C1 segment of cervical spinal cord (tissue), 14 donors: ENCODE data around the gene VAC14.

ENCODE experiments used
- DNase-seq, 14 donors: peaks; one replicate each; lab custom pipeline; 2025; lab: John Stamatoyannopoulos, UW

VAC14 gene

DNA sequence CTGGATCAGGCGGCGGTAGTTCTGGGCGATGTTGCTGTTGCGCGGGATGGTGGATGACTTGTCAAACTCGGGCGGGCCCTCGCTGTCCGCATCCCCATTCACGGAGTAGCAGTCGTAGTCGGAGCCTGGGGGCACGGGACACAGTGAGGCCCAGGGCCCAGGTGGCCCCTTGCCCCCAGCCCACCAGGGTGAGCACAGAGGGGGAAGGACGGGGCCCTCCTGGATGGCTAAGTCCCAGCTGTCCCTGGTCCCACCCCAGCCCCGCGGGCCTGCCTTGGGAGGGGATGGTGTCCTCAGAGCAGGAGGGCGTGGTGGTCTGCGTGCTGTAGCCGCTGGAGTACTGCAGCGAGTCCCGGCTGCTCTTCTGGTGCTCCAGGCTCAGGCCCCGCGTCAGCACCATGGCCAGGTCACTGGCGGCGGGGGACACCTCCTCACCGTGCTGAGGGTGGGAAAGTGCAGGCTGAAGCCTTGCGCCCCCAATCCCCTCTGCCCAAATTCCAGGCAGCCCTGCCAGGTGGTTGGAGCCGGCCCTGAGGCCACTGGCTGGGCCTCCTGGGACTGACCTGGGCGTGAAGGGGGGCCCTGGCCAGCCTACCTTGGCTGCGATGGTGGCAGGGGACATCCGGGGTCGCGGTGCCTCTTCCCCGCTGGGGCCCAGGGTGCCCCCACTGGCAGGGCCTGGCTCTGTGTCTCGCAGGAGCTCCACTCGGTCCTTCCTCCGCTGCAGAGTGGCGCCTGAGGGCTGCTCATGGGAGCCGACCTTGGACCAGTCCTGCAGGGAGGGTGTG is 136.4 kb downstream of the VAC14 start:
- no peak for DNase-seq

DNA sequence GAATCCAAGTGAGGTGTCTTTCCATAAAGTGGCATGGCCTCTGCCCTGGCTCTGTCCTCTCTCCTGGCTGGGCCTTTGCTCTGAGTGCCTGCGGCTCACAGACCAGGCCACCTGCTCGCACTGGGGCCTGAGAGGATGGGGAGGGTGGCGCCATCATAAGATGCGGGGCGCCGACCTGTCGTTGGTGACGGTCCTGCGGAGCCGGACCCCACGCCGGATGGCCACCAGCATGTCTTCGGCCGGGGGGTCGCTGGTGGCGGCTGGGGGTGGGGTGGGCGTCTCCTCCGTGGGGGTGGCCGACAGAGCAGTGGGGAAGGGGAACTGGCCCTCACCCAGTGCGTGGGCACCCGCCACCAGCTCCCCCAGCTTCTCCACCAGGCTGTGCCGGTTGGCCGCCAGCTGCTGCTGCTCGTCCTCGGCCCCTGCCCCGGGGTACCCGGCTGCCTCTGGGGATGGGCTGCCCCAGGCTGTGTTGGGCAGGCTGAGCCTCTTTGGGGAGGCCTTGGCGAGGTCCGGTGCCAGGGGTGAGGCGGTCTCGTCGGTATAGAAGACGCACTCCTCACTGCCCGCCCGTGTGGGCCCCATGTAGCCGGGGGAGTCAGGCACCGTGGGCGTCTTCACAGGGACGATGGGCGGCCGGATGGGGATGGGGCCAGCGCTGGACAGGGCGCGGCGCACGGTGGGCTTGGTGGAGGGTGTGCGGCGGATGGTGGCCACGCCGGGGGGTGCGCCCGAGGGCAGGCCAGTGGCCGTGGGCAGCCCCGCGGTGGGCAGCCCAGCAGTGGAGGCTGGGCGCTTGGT is 137.2 kb downstream of the VAC14 start:
- DNase-seq = no peak

DNA sequence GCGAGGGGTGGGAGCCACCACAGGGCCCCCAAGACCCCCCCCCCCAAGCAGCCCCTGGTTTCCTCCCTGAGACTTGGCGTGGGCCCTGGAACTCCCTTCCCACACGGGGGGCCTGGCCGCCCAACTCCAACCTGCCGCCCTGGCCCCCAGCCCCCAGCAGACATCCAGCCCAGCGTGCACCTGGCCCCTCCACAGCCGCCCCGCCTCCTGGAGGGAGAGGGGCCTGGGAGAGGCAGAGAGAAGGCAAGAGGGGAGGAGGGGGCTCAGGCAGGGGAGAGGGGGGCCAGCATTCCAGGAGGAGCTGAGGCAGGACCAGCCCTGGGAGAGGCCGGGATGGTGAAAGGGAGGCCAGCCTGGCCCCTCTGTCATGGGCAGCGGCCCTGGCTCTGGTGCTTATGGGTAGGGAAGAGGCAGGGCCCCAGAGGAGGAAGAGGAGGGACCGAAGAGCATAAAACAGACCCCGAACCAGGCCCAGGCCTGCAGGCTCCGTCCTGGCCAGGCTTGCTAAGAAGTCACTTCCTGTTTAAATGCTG is 137.9 kb downstream of the VAC14 start:
- DNase-seq = no peak

DNA sequence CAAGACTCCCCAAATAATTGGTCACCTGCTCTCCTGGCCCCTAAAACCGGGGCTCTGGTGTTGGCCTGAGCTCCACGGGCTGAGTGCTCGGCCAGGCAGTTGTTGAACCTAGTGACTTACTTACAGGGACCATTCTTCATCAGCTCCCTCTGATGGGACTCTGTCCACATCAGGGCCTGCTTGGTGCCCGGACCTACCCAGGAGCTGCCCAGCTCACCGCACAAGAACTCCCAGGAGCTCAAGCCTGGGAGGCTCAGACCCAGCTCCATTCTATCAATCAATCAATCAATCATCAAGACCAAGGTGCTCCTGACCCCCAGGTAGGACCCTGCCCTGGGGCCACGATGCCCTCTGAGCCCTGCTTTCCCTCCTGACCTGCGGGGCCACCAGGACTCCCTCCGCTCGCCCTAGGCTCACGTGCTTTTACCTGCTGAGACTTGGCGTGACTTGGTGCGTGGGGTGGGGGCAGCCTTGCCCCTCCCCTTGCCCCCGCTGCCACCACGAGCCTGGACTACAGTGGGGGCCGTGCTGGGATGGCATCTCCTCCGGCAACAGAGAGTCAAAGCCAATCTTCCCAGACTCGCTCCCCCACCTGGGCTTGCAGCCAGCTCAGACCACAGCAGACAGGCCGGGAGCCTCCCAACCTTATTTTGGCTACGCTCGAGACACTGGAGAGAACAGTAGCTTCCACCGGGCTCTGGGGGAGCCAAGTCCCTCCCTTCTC is 138.9 kb downstream of the VAC14 start:
- DNase-seq = peak in 3 of 14 donors; percentile 29 to 55 (median 38)

DNA sequence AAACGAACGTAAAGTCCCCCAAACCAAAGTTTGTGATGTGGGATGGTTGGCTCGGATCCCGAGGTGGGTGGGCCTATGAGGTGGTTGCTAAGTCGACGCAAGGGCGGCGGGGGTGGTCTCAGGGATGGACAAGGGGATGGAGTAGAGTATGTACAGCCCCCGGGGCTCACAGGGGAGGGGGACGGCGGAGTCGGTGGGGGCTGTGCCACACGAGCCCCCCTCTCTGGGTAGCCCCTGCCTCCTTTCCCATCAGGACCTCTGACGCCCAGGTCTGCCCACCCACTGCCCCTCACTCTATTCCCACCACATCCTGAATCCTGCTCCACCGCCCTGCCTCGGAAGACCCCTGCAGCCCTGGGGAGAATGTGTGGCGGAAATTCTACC is 139.4 kb downstream of the VAC14 start:
- no peak for DNase-seq

DNA sequence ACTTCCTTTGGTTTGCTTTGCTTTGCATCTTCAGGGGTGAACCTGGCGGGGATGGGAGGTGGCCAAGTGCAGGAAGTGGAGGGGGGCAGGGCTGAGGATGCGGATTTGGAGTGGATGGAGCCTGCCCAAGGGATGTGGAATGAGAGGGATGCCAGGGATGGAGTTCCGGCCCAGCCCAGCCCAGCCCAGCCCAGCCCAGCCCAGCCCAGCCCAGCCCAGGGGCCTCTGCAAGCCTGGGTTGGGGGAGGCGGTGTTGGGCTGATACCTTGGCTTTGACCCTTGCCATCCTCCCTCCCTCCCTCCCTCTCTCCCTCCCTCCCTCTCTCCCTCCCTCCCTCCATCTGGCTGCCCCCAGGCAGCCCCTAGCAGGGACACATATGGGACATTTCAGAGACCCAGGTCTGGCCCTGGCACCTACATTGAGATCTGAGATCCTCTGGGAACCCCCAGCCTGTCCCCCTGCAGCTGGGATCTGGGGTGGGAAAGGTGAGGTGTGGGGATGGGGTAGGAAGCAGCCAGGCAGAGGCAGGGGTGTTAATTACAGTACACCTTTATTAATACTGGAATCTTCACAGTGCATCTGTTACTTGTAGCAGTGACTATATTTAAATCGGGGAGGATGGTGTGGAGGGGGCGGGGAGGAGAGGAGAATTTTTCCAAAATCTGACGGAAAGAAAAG is 140.1 kb downstream of the VAC14 start:
- no peak for DNase-seq

DNA sequence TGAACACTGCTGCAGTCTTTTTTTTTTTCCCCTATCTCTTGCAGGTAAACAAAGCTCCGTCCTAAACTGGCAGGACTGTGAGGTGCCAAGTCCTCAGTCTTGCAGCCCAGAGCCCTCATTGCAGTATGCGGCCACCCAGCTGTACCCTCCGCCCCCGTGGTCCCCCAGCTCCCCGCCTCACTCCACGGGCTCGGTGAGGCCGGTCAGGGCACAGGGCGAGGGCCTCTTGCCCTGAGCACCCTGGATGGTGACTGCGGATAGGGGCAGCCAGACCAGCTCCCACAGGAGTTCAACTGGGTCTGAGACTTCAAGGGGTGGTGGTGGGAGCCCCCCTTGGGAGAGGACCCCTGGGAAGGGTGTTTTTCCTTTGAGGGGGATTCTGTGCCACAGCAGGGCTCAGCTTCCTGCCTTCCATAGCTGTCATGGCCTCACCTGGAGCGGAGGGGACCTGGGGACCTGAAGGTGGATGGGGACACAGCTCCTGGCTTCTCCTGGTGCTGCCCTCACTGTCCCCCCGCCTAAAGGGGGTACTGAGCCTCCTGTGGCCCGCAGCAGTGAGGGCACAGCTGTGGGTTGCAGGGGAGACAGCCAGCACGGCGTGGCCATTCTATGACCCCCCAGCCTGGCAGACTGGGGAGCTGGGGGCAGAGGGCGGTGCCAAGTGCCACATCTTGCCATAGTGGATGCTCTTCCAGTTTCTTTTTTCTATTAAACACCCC is 140.8 kb downstream of the VAC14 start:
- DNase-seq = no peak

DNA sequence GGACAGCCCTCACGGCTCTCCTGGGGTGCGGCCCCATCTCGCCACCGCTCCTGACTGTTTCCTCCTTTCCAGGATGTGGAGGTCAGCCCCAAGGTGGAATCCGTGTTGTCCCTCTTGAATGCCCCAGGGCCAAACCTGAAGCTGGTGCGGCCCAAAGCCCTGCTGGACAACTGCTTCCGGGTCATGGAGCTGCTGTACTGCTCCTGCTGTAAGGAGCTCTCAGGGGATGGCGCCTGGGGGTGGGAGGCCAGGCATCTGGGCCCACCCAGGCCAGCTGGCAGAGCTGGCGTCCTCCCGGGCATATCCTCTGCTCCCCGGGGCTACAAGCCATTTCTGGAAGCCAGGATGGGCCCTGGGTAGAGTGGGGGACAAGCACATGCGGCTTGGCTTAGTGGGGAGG is 141.4 kb downstream of the VAC14 start:
- no peak for DNase-seq

DNA sequence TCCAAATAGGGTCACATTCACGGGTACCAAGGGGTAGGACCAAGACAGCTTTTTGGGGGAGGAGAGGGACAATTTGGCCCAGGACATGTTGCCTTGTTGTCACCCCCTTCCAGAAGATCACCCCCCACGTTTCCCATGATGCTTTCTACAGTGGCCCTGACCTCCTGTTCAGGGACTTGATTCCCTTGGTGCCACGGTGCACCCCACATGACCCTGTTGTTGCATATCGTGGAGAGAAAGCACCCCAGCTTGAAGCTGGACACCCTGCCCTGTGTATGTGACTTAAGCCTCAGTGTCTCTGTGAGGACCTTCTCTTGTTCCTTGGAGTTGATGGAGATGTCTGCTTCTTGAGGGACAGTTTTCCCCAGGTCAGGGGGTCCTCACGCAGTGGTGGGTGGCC is 142.0 kb downstream of the VAC14 start:
- DNase-seq = no peak

DNA sequence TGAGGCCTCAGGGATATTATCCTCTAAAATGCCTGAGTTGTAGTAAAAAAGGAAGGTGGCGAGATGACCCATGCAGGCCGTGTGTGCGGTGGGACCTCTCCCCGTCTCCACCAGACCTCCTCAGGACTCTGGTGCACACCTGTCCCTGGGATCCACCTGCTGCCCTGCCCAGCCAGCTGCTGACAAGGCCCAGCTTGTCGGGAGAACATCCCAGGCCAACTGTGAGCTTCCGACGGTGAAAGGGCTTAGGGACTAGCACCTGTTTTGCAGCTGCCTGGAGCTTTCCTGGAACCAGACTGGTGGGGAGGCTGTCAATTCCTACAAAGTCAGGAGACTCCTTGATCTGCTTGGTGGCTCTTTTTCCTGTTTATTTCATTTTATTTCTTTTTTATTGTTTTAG is 143.0 kb downstream of the VAC14 start:
- no peak for DNase-seq

DNA sequence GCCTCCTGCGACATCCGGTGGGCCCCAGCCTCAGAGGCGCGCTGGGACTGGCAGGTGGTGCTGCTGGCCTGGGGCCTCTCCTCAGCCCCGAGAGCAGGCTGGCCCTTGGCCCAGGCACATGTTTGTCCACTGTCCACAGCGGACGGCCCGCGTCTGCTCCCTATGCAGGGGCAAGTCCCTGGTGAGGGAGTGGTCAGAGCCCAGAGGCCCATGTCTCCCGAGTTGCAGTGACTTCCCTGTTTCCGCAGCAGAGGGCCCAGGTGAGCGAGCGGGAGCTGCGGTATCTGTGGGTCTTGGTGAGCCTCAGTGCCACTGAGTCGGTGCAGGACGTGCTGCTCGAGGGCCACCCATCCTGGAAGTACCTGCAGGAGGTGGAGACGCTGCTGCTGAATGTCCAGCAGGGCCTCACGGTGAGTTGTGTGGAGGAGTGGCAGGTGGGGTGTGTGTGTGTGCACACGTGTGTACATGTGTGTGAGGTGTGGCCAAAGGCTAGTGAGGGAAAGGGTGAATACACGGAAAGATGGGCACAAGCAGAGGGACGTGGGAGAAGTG is 144.2 kb downstream of the VAC14 start:
- no peak for DNase-seq

DNA sequence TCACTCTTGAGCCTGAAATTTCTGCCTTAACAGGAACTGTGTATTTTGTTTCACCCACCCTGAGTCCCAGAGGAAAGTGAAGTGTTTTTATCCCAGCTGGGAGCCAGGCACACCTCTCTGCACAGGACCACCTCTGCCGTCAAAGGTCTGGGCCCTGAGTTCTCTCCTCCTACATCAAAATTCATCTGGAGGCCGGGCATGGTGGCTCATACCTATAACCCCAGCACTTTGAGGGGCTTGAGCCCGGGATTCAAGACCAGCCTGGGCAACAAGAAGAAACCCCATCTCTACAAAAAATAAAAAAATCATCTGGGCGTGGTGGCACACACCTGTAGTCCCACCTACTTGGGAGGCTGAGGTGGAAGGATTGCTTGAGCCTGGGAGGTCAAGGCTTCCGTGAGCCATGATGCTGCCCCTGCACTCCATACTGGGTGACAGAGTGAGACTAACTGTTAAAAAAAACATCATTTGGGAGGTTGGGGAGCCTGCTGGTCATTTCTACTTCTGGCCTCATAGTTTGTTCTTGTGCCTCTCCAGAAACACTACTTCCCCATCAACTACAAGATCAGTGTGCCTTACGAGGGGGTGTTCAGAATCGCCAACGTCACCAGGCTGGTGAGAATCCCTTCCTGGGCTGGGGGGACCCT is 144.8 kb downstream of the VAC14 start:
- DNase-seq = no peak

DNA sequence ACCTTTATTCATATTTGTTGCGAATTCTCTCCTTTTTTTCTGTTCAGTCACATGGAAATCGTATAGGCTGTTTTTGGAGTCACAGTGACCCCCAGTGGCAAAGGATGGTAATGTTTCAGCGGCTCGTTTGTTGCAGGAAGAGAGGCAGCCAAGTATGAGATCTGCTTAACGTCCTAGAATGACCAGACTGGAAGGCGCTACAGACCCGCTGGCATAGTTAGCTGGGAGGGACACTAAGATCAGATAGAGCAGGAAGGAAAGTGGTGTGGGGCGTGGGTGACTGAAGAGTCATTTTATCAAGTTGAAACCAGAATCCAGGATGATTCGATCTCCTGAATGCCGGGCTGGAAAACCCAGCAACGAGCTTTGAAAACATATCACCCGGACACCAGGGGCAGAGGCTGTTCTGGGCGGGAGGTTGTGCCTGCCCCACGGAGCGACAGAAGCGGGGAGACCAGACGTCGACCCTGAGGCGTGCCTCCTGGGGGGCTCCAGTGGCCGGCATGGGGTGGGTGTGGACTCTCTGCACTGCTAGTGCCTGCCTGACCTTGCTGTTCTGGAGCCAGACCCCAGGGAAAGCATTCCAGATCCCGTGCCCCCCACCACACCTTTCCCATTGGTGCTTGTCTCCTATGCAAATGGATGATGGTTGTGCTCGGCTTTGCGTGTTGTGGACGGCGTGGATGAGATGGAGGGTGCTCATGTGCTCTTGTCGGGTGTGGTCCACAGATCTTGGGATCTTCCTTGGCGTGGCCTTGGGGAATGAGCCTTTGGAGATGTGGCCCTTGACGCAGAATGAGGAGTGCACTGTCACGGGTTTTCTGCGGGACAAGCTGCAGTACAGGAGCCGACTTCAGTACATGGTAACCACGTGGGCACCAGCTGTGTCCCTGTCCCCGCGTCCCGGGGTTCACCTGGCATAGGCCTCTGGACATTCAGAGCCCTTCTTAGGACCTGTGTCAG is 146.9 kb downstream of the VAC14 start:
- peak in 12 of 14 donors; percentile 26 to 79 (median 63) for DNase-seq

DNA sequence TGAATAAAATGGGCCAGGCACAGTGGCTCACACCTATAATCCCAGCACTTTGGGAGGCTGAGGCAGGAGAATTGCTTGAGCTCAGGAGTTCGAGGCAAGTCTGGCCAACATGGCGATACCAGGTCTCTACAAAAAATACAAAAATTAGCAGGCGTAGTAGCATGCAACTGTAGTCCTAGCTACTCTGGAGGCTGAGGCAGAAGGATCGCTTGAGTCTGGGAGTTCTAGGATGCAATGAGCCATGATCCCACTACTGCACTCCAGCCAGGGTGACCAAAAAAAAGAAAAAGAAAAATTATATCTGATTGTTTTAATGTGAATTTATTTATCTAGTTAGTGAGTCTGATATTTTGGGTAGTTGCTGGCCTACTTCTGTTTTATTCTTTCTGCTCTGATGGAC is 147.6 kb downstream of the VAC14 start:
- no peak for DNase-seq

DNA sequence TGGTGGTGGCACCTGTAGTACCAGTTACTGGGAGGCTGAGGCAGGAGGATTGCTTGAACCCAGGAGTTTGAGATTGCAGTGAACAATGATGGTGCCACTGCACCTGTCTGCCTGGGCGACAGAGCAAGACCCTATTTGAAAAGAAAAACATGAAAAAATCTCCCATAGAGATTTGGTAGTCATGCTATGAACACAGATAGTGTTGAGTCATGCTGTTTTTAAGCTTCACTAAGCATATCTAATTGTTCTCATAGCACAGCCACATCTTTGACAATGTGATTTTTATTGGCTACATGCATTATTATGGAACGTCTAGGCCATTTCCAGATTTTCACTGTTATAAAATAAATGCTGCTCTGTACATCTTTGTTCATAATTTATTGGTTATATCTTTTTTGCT is 148.6 kb downstream of the VAC14 start:
- DNase-seq = no peak

DNA sequence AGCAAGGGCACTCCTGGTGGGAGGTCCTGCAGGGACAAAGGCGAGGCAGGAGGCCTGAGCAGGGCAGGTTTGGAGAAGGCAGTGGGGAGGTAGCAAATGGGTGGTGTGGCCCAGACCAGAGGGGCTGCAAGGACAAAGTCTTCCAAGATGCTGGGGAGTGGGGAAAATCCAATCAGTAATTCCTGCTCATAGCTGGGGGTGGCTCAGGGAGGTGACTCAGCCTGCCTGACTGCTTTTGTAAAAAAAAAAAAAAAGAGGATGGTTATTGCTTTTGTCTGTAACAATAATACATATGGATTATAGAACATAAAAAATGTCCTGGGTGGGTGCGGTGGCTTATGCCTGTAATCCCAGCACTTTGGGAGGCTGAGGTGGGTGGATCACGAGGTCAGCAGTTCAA is 149.4 kb downstream of the VAC14 start:
- DNase-seq = no peak

DNA sequence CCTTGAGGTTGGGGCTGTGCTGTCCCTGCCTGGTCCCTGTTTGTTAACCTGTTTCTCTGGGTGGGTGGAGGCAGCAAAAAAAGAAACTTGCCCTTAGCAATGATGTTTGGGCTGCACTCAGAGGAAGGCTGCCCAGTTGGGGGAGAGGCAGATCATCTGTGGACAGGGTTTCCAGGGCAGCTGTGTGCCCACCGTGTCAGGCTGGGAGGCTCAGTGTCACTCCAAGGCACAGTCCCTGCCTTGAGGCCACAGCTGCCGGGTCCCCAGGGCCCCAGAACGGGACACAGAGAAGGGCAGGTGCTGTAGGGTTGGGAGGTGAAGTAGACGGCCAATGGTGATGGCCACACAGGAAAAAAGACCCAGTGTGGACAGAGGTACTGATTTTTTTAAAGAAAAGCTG is 150.7 kb downstream of the VAC14 start:
- no peak for DNase-seq

DNA sequence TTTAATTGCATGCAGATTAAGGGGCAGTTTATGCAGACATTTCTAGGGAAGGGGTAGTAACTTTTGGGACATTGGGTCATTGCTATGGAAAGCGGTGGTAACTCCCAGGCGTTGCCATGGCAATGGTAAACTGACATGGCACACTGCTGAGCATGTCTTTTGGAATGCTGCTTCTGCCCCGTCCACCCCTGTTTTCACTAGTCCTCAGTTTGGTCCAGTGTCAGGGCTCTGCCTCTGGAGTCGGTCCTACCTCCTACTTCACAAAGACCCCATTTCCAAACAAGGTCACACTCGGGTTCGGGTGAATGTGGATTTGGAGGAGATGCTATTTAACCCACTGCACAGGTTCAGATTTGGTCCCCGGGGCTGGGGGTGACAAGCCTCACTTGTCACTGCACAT is 151.7 kb downstream of the VAC14 start:
- no peak for DNase-seq

DNA sequence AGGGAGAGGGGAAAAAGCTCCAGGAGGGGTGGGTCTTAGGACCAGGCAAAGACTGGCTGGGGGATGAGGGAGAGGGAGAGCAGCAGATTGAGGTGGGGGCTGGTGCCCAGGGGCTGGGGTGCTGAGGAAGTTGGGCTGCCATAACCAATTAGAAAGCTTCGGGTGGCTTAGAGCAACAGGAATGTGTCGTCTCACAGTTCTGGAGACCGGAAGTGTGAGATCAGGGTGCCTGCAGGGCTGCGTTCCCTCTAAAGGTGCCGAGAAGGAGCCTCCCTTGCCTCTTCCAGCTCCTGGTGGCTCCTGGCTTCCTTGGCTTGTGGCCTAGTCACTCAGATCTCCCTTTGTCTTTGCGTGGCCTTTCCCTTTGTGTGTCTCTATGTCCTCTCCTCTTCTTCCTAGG is 152.4 kb downstream of the VAC14 start:
- DNase-seq = no peak
